Nephron (organoid): Measurements from ENCODE around the gene TSPO2.
A peak's percentile ranks its signal among the peaks of the same experiment; 100 is the strongest.

Source experiments
- H3K27ac Mint-ChIP-seq, 3 experiments: 2 replicates each; pipeline ENCODE4 v1.8.0; 2020; ENCODE audit warnings: mixed read lengths in 3 of 3, mild to moderate bottlenecking in 2 of 3, moderate library complexity in 1 of 3
- H3K27me3 Mint-ChIP-seq: 2 replicates; pipeline ENCODE4 v1.8.0; 2021; ENCODE audit warnings: low read depth, mild to moderate bottlenecking, moderate library complexity, mixed read lengths
- H3K36me3 Mint-ChIP-seq: 2 replicates; pipeline ENCODE4 v1.8.0; 2020; ENCODE audit warnings: low read depth, mixed read lengths
- H3K4me1 Mint-ChIP-seq: 2 replicates; pipeline ENCODE4 v1.8.0; 2020; ENCODE audit warnings: mixed read lengths
- H3K4me3 Mint-ChIP-seq, 3 experiments: 2 replicates each; pipeline ENCODE4 v1.8.0; 2020; ENCODE audit warnings: mild to moderate bottlenecking in 3 of 3, mixed read lengths in 3 of 3, moderate library complexity in 2 of 3
- H3K9me3 Mint-ChIP-seq: 2 replicates; pipeline ENCODE4 v1.8.0; 2020; ENCODE audit warnings: mixed read lengths
- CTCF ChIP-seq, 3 experiments: fragments of 200-600 bp; sonication (generic); IDR thresholded peaks; one replicate each; pipeline ENCODE4 v1.5.0; 2021; ENCODE audit warnings: antibody characterized with exemption in 3 of 3; ENCODE audit not compliant: unreplicated experiment in 3 of 3

Gene TSPO2

GRCh38 chr6:41090841-41091761 is 48.8 kb downstream of the TSPO2 start:
- no peak overlapping the region for H3K27ac Mint-ChIP-seq
- no peak for TF ChIP-seq CTCF (IDR thresholded peaks at IDR 0.05; ENCODE audit: unreplicated experiment in 3 of 3)
- H3K4me3 Mint-ChIP-seq, result no peak overlapping the region
- no peaks in the 10 kb centered on the region for H3K4me1 Mint-ChIP-seq
- peaks cover 76% of the 10 kb centered on the region for H3K36me3 Mint-ChIP-seq
- no peaks in the 10 kb centered on the region for H3K9me3 Mint-ChIP-seq
- H3K27me3 Mint-ChIP-seq, result no peaks in the 10 kb centered on the region

GRCh38 chr6:41092421-41093140 is 50.3 kb downstream of the TSPO2 start:
- TF ChIP-seq CTCF (IDR thresholded peaks at IDR 0.05; ENCODE audit: unreplicated experiment in 3 of 3), result peak; percentile 42 to 54 (median 49)
- Mint-ChIP-seq H3K4me1 (no peaks in the 10 kb centered on the region), H3K4me3 (no peak overlapping the region), H3K27me3 (no peaks in the 10 kb centered on the region), H3K27ac (no peak overlapping the region), H3K9me3 (no peaks in the 10 kb centered on the region), H3K36me3 (peaks cover 77% of the 10 kb centered on the region)

- H3K27me3 Mint-ChIP-seq, result no peaks in the 10 kb centered on the region
- no peak overlapping the region for H3K4me3 Mint-ChIP-seq
- H3K27ac Mint-ChIP-seq, result no peak overlapping the region
- no peaks in the 10 kb centered on the region for H3K9me3 Mint-ChIP-seq
- H3K36me3 Mint-ChIP-seq, result peaks cover 81% of the 10 kb centered on the region
- TF ChIP-seq CTCF (IDR thresholded peaks at IDR 0.05; ENCODE audit: unreplicated experiment in 3 of 3), result no peak
- H3K4me1 Mint-ChIP-seq, result no peaks in the 10 kb centered on the region
Observed at GRCh38 chr6:41093729-41094128, 51.5 kb downstream of the TSPO2 start.
